Stomach smooth muscle (tissue), 2 donors: ENCODE measurements around the gene ZNF554.
A peak's percentile ranks its signal among the peaks of the same experiment; 100 is the strongest.

ENCODE experiments used
- H3K27ac ChIP-seq: one replicate; pipeline ENCODE4 v1.7.0; 2013; ENCODE audit warnings: mild to moderate bottlenecking, low read length, inconsistent platforms
- H3K27me3 ChIP-seq, 2 donors: one replicate each; pipeline ENCODE4 v1.7.0; 2013; ENCODE audit warnings: low read length in 2 of 2; ENCODE audit not compliant: insufficient read depth in 2 of 2, control insufficient read depth in 1 of 2
- H3K36me3 ChIP-seq, 2 donors: one replicate each; pipeline ENCODE4 v1.7.0; 2013; ENCODE audit warnings: low read length in 2 of 2; ENCODE audit not compliant: control insufficient read depth in 2 of 2, insufficient read depth in 2 of 2
- H3K4me1 ChIP-seq: one replicate; pipeline ENCODE4 v1.7.0; 2013; ENCODE audit warnings: low read length; ENCODE audit not compliant: control insufficient read depth, insufficient read depth
- H3K4me3 ChIP-seq, 2 donors: one replicate each; pipeline ENCODE4 v1.7.0; 2013; ENCODE audit warnings: low read length in 2 of 2
- H3K9ac ChIP-seq, 2 donors: one replicate each; pipeline ENCODE4 v1.7.0; 2013; ENCODE audit warnings: low read length in 2 of 2, mild to moderate bottlenecking in 1 of 2
- H3K9me3 ChIP-seq, 2 donors: one replicate each; pipeline ENCODE4 v1.7.0; 2013; ENCODE audit warnings: low read length in 2 of 2; ENCODE audit not compliant: control insufficient read depth in 2 of 2
- donor health status: healthy.
- donor health status: Pancreatic carcinoma.

The ZNF554 gene

DNA sequence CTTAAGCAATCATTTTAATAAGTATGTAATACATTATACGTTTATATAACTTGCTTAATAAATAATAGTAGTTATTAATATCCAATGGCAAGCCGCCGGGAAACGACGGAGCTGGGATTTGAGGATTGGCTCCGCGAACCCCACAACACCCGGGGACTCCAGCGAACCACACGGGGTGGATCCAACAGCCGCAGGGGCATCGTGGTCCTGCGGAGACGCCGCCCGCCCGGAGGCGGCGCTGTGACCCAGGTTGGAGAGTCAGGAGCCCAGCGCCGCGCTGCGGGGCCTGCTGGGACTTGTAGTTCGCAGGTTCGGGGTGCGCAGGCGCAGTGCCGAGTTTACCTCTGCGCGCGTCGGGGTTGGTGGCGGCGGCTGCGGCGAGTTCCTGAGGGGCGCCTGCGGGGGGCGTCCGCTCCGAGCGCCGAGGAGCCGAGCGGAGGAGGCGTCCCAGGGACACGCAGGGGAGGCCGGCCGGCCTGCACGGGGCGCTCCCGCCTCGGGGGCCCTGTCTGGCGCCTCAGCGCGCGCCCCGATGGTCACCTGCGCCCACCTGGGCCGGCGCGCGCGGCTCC is at the start of gene ZNF554:
Gene ZNF554, plus strand, starts transcription at position 329 of the 572 bp plus-strand sequence. Its CDS starts 204 bp downstream, at position 533.
- Histone ChIP-seq H3K4me1 (peaks cover 9% of the 10 kb centered on the region), H3K27ac (no peak within 1 kb of the TSS), H3K9me3 (no peaks in the 10 kb centered on the region), H3K36me3 (peaks cover 6 to 7% of the 10 kb centered on the region in 2 donors), H3K27me3 (no peaks in the 10 kb centered on the region), H3K4me3 (peak within 1 kb of the TSS; percentile 77 to 88), H3K9ac (peak within 1 kb of the TSS; percentile 59 to 74)

DNA sequence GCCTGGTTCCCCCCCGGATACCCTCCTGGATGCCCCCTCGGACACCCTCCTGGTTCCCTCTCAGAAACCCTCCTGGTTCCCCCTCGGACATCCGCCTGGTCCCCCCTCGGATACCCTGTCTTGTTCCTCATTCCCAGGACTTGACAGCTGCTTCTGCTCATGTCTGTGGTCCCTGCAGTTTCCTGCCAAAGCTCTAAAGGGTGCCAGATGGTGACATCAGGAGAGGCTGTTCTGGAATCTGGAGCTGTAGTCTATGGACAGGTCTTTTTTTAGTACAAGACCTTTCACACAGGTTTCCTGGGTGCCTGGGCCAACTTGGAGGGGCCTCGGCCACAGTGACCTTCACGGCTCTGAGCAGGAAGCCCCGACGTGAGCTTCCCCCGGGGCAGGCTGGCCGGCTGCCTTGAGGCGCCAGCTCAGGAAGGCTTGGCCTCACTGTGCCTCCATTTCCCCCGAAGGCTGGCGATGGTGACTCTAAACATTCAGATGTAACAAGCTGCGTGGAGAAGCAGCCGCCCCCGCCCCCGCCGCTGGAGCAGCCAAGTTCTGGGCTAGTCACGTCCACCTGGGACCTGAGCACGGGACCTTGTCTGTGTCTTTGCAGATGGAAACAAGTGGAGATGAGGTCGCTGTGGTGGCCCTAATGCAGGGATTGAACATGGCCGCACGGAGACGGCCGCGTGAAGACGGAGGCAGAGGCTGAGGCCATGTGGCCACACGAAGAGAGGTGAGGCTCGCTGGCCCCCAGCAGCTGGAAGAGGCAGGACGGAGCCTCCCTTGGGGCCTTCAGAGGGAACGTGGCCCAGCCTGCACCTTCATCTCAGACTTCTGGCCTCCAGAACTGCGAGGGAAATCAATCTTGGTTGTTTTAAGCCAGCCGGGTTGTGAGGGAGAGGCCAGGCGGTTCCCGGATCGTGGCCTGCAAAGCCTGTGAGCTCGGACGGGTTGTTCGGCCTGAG is 49.3 kb upstream of the ZNF554 start:
- Histone ChIP-seq H3K4me3 (peak overlapping the region in 1 of 2 donors; percentile 8), H3K27me3 (no peaks in the 10 kb centered on the region), H3K4me1 (peaks cover 34% of the 10 kb centered on the region), H3K9me3 (no peaks in the 10 kb centered on the region), H3K9ac (no peak overlapping the region), H3K36me3 (peaks cover 10 to 23% of the 10 kb centered on the region in 2 donors), H3K27ac (peak overlapping the region; percentile 49)

DNA sequence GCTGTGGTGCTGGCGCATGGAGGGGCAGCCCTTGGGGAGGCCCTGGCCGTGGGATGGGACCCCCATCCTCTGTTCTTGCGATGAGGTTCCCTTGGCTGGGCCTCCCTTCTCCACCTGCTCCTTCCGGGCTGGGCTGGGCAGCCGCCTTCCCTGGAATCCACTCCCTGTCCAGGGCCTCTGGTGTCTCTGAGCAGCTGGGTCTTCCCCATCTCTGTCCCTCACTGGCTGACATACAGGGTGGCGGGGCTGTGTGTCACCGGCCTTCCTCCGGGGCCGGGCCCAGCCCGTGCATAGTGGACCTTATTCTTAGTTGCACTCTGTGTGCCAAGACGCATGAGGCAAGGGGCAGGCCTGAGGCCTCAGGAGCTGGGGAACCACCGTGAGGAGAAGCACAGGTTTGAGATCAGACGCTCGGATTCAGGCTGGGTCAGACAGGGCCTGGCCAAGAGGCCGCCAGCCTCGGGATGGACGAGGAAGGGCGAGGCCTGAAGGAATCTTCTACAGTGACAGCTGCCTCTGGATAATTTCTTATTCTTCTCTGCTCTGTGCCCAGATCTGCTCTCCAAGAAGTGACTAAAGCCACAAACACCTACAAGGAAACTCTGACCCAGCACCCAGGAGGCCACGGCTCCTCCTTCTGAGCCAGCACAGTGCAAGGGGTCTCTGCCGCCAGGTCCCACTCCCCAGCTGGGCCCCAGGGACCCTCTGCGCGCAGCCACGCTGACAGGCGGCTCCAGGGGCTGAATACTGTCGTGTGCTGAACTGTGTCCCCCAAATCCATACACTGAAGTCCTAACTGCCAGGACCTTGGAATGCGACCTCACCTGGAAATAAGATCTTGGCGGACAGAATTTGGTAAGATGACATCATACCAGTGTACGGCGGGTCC is 47.6 kb upstream of the ZNF554 start:
- Histone ChIP-seq H3K4me1 (peaks cover 35% of the 10 kb centered on the region), H3K4me3 (no peak overlapping the region)

DNA sequence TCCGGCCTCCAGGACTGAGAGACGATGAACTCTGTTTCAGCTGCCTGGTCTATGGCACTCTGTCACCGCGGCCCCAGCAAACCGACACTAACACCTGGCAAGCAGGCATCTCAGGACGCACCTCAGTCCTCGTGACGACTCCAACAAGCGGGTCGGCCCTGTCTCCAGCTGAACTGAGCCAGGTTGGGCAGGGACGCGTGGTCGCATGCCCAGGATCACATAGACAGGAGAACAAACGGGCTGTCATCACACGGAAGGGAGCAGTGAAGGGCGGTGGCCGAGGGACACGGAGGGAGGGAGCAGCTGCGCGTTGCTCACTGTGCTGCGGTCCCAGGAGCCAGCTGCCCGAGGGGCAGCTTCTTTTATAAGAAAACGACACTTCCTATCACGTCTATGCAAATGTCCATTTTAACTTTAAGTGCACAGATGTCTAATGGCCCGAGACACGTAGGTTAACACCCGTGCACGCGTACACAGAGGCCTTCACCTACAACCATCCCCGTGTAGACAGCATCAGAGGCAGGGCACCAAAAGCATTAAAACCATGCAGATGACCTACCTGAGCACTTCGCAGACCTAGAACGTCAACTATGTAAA is 45.5 kb upstream of the ZNF554 start:
- H3K9ac ChIP-seq, result no peak overlapping the region
- H3K4me3 ChIP-seq, result no peak overlapping the region
- H3K27me3 ChIP-seq, result no peaks in the 10 kb centered on the region
- H3K4me1 ChIP-seq, result peaks cover 39% of the 10 kb centered on the region
- H3K36me3 ChIP-seq, result no peaks in the 10 kb centered on the region
- no peaks in the 10 kb centered on the region for H3K9me3 ChIP-seq
- H3K27ac ChIP-seq, result no peak overlapping the region

More for the DNA sequence above, 47.6 kb upstream of the ZNF554 start:
- peak overlapping the region; percentile 2 for H3K27ac ChIP-seq
- H3K9ac ChIP-seq, result peak overlapping the region in 1 of 2 donors; percentile 13
- H3K27me3 ChIP-seq, result no peaks in the 10 kb centered on the region
- H3K9me3 ChIP-seq, result no peaks in the 10 kb centered on the region
- H3K36me3 ChIP-seq, result peaks cover 1 to 12% of the 10 kb centered on the region in 2 donors

DNA sequence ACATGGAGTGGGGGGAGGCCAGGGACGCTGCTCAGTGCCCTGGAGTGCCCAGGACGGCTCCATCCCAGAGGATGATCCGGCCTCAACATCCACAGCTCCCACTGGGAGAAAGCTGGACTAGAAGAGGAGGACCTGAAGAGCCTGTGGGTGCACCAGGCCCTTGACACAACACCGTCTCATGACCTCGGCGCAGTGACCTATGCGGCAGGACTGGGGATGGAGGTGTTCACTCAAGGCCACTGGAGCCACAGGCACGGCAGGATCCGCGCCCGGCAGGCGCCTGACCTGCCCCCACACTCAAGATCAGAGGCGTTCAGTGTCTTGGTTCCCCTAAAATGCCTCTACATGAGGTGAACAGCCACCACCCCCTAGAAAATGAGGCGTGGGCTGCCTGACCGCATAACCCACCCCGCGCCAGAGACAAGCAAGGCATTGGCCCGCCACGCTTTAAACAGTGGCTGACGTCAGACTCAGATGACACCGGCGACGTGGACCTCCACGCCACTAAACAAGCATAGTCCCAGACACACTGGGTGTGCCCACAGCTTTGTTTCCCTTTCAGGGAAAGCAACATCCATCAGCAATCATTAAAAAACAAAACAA is 44.6 kb upstream of the ZNF554 start:
- Histone ChIP-seq H3K27me3 (no peaks in the 10 kb centered on the region), H3K36me3 (no peaks in the 10 kb centered on the region), H3K4me3 (no peak overlapping the region), H3K9ac (no peak overlapping the region), H3K9me3 (no peaks in the 10 kb centered on the region), H3K27ac (no peak overlapping the region), H3K4me1 (peaks cover 35% of the 10 kb centered on the region)

DNA sequence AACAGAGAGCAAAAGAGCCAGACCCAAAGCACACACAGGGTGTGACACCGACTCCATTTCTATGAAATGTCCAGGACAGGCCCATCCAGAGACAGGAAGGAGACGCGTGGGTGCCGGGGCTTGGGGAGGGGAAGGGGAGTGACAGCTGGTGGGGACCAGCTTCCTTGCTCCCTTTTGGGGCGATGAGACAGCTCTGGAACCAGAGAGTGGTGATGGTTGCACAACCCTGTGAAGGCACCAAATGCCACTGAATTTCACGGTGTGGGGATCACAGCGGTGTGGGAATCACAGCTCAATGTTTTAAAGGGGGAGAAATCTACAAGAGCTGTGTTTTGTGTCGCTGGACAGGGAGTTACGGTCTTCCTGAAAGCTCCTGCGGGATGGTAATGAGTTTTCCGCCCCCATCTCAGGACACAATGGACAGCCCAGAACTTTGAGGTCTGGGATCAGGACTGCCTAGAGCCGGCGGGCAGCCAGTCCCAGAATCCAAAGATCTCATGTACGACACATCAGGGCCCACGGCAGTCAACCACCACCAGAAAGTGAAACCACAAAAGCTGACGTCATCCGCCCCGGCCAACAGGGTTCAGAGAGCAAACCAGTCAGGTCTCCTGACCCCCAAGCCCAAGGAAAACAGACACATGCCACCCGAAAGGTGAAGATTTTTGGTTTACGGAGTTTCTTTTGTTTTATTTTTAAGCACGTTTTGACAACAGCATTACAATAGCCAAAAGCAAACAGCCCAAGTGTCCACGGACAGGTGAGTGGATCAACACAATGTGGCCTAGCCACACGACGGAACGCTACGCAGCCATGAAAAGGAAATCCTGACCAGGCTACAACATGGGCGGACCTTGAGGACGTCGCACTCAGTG is 43.9 kb upstream of the ZNF554 start:
- no peaks in the 10 kb centered on the region for H3K9me3 ChIP-seq
- H3K27ac ChIP-seq, result peak overlapping the region; percentile 6
- H3K4me1 ChIP-seq, result peaks cover 35% of the 10 kb centered on the region
- H3K9ac ChIP-seq, result peak overlapping the region in 1 of 2 donors; percentile 6
- no peaks in the 10 kb centered on the region for H3K36me3 ChIP-seq
- H3K4me3 ChIP-seq, result peak overlapping the region in 1 of 2 donors; percentile 8
- no peaks in the 10 kb centered on the region for H3K27me3 ChIP-seq

DNA sequence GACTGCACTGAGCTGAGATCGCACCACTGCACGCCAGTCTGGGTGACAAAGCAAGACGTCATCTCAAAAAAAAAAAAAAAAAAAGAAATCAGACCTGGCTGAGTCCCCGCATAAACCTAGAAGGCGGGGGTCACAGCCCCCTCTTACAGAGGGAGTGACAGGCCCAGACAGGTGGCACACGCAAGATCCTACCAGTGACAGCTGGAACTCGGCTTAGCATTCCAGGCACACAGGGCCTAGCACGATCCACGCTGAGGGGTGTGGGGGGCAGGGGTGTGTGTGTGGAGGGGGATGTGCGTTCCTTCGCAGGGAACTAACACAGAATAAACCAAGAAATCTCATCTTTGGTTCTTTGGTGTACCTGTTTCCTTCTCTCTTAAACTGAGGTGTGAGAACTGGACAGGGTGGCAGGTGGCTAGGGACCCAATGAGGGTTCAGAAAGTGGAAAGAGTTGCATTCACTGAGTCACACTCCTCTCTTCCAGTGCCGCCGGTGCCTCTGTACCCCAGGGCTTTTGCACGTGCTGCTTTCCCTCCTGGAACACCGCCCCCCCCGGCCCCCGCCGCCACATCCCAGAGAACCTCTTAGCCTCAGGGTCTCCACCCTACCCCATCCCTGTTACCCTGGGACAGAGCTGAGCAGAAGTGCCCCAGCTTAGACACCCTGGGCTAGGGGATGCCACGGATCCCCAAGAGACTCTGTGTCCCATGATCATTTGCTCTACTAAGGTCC is 41.5 kb upstream of the ZNF554 start:
- H3K9ac ChIP-seq, result no peak overlapping the region

DNA sequence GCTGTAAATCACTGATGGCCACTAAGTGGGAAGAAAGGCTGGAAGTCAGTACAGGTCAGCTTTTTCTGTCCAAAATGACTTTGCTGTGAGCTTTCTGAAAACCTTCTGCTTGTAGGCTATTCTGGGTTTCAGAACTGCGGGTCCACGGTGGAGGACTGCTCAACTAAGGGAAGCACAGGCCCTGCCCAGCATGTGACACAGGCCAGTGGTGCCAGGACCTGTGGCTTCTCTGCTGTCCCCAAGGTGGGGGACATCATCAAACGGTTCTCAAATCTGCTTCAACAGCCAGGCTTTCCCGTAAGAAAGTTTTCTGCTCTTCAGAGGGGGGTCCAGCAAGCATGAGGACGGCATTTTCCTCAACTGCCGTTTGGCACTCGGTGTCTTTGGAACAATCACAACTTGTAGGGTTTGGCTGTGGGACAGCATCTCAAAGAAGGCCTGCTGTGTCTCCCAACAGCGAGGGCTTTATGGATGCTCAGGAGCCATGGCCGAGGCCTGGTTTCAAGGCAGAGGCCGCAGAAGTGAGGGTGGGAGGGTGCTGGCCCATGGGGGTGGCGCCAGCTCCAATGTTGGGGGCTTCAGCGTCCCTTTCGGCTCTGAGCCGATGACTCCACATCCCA is 40.4 kb upstream of the ZNF554 start:
- H3K9me3 ChIP-seq, result no peaks in the 10 kb centered on the region
- no peaks in the 10 kb centered on the region for H3K36me3 ChIP-seq
- no peak overlapping the region for H3K27ac ChIP-seq
- no peak overlapping the region for H3K4me3 ChIP-seq
- no peak overlapping the region for H3K9ac ChIP-seq
- no peaks in the 10 kb centered on the region for H3K27me3 ChIP-seq
- H3K4me1 ChIP-seq, result peaks cover 50% of the 10 kb centered on the region

More for the DNA sequence above, 41.5 kb upstream of the ZNF554 start:
- Histone ChIP-seq H3K4me3 (no peak overlapping the region), H3K4me1 (peaks cover 44% of the 10 kb centered on the region), H3K27me3 (no peaks in the 10 kb centered on the region), H3K9me3 (no peaks in the 10 kb centered on the region), H3K36me3 (no peaks in the 10 kb centered on the region), H3K27ac (no peak overlapping the region)
